Daoy (cell line): Measurements from ENCODE around the gene GBE1. TPM values are rescaled to one million over a fixed set of nuclear protein-coding genes. Genes with fewer than 3 reads are reported as not detected.
A peak's percentile ranks its signal among the peaks of the same experiment; 100 is the strongest.

Source experiments
- DNase-seq: peaks from one replicate; pipeline ENCODE4 v3.0.0-alpha.2; 2015; ENCODE audit warnings: low read depth
- total RNA-seq: library from RNA; depleted of rRNA; stranded (reverse); fragments of >200 nt; shearing (Covaris generic); gene quantifications from 2 replicates; pipeline ENCODE4 v1.2.3, GENCODE V29; 2014

Gene GBE1
- total RNA-seq, 1 experiment from 2014 or later: 28.6 TPM

DNA sequence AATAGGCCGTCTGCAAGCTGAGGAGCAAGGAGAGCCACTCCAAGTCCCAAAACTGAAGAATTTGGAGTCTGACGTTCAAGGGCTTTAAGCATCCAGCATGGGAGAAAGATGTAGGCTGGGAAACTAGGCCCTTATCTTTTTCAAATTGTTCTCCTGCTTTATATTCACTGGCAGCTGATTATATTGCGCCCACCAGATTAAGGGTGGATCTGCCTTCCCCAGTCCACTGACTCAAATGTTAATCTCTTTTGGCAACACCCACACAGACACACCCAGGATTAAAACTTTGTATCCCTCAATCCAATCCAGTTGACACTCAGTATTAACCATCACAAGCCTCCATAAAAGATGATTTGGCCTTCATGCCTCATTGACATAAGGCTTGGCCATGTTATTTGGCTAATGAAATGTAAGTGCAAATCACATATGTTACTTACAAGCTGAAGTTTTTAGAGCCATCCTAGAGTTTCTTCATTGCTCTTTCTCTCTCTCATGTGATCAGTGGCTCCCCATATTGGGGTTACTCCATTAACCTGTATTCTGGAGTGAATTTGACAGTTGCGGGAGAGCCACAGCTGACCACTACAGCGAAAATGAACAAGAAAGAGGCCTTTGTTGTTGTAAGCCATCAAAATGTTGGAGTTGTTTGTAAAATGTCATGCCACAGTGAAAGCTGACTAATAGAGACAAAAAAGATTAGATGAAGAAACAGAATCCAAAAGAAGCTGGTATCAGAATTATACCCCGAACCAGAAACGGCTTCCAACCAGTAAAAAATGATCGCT is 61.7 kb downstream of the GBE1 start:
- DNase-seq: no peak

DNA sequence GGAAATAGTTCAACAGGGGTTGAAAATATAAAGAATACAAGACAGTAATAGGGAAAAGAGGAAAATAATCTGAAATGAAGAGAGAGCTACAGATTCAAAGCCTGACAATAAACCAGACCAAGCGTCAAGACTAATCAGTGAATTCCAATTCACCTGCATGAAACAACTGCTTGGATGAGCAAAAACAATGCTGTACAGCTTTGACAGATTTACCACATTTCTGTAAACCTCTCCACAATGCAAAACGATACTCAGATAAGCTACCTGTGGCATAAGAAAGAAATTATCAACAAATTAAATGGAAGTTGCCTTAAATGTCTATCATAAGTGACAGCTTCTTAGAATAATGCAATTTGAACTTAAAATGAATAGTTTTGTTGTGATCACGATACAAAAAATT is 65.4 kb downstream of the GBE1 start:
- no peak for DNase-seq

DNA sequence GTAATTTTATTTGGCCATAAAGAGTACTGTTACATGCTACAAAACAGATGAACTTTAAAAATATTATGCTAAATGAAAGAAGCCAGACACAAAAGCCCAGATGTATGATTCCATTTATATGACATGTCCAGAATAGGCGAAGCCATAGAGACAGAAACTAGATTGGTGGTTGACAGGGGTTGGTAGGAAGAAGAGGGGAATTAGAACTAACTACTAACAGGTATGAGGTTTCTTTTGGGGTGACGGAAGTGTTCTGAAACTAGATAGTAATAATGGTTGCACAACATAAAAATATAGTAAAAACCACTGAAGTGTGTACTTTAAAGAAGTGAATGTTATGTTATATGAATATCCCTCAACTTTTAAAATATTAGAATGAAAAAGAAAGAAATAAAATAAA is 66.1 kb downstream of the GBE1 start:
- DNase-seq: no peak

- DNase-seq: no peak
These were observed 66.8 kb downstream of the GBE1 start for GRCh38 chr3:81694662-81695061.

DNA sequence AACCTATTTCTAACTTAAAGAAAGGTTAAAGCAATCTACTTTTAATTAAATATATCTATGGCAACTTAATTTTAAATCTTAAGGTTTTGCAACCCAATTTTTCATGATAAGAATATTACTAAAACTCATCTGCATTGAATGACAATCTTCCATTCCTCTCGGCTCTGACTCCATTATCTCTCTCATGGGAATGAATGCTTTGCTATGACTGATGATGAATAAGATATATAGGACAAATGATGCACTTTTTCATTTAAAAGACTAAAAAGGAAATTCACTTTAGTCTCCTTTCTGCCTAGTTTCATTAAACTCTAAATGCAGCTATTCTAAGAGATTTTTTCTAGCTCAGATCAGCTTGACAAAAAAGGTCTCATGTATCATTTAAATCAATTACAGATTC is 68.7 kb downstream of the GBE1 start:
- no peak for DNase-seq

DNA sequence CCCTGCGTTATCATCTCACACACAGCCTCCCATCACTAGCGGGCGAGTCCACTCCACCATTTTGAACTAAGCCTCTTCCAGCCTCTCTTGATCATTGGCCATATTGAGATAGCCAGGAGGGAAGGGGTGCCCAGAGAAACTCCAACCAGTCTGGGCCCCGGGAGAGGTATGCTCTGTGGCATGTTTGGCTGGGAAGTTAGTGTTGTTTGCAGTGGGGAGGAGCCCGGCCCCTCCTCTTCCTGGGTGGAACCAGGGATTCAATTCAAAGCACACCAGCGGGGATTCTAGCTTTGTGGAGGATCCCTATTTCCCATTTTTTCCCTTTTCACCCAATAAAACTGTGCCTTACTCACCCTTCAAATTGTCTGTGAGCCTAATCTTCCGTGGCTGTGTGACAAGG is 71.8 kb downstream of the GBE1 start:
- DNase-seq: no peak

- DNase-seq: peak; percentile 1
These were observed 76.6 kb downstream of the GBE1 start for GRCh38 chr3:81684751-81685395.

- DNase-seq: no peak
These were observed 84.6 kb downstream of the GBE1 start for GRCh38 chr3:81676706-81677456.

GRCh38 chr3:81674690-81675089 is 86.8 kb downstream of the GBE1 start:
- no peak for DNase-seq

GRCh38 chr3:81668283-81668682 is 93.2 kb downstream of the GBE1 start:
- no peak for DNase-seq

DNA sequence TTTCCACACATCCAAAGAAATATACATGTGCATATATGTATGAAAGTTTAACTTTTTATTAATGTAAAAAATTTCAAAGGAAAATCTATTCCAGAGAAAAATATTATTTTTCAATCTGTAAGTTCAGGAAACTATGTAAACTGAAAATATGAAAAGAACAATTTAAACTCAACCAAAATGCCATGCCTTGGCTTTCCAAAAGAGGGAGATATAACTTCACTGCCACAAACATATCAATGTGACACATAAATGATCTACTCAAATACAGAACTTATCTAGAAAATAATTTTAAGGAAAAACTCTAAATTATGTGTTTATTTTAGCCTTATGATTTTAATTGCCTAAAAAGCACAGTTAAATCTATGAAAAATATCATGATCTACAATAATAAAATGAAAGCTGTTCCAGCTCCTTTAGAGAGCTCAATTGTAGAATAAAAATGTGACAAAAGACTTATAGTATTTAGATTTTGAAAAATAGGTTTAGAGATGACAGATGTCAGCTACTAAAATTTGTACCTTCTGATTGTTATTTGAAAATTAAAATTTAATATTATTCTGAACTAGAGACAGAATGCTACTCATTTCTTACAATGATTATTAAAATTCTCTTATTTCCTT is 94.8 kb downstream of the GBE1 start:
- DNase-seq: no peak

DNA sequence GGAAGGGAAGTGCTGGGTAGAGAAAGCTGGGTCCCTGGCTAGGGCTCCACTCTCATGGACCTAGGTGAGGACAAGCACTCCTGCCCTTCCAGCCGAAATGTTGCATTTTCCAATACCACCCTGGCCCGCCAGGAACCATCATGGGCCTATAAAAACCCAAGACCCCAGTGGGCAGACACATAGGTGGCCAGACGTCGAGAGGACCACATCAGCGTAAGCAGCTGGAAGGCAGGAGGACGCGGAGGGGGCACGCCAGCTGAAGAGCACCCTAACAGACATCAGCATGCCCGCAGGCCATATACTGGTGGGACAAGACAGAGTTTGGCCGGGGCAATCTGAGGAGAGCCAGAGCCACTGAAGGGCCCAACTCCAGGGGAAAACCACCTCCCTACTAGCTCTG is 98.3 kb downstream of the GBE1 start:
- DNase-seq: no peak

DNA sequence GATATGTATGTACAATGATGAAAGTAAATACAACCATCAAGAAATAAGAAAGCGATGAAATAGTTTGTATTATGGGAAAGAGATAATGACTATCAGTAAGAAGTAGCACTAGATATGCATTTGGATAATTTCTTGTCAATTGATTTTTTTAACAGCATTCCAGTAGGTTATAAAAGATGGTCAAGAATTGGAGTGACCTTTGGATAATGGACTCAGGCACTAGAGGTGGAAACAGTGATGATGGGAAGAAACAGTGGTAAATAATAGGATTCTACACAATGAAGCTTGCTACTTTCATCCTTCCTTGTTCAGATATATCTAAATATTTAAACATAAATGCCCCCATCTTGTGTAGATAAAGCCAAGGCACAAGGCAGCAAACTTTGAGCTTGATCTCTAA is 101.4 kb downstream of the GBE1 start:
- DNase-seq: no peak

- DNase-seq: no peak
These were observed 103.0 kb downstream of the GBE1 start for GRCh38 chr3:81658322-81658997.

DNA sequence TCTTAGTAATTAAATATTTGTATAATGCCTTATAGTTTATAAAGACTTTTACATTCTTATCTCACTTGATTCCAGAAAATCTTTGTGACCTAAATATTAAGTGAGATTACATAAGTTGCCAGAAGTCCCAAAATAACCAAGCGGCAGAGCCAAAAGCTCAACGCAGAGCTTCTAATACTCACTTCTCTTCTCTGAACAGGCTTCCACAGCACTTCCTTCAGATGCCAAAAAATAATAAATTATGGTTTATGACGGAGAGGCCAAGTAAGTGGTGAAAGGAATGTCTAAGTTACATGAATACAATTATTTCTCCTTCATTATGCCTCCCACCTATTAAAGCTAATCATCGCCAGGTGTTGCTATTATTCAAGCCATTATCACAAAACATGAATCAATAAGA is 110.3 kb downstream of the GBE1 start:
- no peak for DNase-seq

DNA sequence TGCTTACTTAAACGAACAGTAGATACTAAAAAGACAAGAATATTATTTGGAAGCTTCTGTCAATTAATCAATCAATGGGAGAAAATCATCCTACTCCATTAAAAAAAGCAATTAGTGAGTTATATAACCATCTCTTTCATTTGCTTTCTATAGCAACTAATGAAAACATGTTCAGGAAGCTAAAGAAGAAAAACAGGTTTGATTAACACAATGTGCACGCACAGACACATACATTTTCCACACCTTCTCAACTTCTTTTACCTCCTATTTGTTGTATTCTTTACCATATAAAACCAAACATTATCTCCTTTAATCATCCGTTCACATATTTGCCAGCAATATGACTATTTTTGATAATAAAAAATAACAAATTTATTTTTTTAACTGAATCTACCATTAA is 111.3 kb downstream of the GBE1 start:
- DNase-seq: no peak

GRCh38 chr3:81645248-81645647 is 116.2 kb downstream of the GBE1 start:
- no peak for DNase-seq

DNA sequence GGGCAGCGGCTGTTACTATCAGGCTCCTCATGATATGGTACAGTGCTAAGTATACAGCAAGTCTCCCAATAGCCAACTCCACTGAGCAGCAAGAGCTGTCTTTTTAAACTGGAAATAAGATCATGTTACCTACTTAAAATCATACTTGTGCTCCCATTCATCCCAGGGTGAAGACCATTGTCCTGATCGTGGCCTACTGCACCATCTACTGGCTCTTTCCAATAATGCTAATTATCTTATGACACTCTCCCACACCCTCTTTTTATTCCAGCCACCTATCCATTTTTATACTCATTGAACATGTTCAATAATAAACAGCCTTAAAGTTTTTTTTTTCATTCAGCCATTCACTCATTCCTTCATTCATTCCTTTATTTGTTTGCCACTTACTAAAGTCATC is 117.7 kb downstream of the GBE1 start:
- DNase-seq: peak; percentile 2

- DNase-seq: no peak
These were observed 123.0 kb downstream of the GBE1 start for GRCh38 chr3:81638480-81638879.

DNA sequence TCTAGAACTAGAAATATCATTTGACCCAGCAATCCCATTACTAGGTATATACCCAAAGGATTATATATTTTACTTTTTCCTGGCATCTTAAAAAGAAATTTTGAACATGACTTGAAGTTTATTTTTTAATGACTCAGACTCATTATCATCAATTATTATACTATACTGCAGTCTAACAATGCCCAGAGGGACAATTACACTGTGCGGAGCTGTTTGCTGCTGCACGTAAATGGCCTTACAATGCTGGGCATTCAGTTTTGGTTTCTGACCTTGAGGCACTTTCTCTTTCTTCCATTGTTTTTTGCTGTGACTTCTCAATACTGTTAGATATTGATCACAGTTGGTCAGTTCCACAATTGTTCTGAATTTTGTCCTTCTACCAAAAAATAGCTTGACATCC is 128.8 kb downstream of the GBE1 start:
- DNase-seq: no peak

- no peak for DNase-seq
These were observed 136.7 kb downstream of the GBE1 start for GRCh38 chr3:81624756-81625155.

DNA sequence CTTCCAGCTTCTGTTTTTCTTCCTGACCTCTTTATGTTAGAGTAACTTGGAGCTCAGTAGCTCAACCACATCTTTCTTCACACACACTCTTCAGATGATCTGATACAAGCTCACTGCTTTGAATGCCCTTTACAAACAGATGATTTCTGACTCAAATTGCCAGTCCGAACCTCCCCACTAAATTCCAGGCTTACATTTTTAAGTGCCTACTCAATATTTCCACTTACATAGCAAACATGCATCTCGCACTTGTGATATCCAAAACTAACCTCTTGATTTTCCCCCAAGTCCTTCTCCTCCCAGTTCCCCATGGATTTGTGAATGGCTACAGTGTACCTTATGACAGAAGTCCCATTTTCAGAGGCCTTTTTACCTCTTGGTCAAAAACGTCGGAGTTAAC is 139.1 kb downstream of the GBE1 start:
- DNase-seq: no peak
